ENCODE data around the gene COL4A2.
"Not testable (repeated sequence)": the region's sequence is repeated elsewhere in the genome, so short reads cannot be mapped to it uniquely, and the experiment has no call there.

Gene COL4A2

GRCh38 chr13:110318920-110319319 lies 11.8 kb downstream of the COL4A2 start:
- H3K36me3 ChIP-seq (ENCODE audit: insufficient read depth, insufficient read length, low read length) = peaks cover 40% of the 10 kb centered on the region
- no peak overlapping the region for H3K4me3 ChIP-seq (ENCODE audit: insufficient read length, low read depth)
- H3K9ac ChIP-seq (ENCODE audit: insufficient read length, low read depth) = no peak overlapping the region
- H3K4me1 ChIP-seq (ENCODE audit: insufficient read depth, insufficient read length) = no peaks in the 10 kb centered on the region
- no peaks in the 10 kb centered on the region for H3K9me3 ChIP-seq (ENCODE audit: insufficient read depth, low read length)
- no peak for DNase-seq (ENCODE audit: low read depth, low spot score)
- no peaks in the 10 kb centered on the region for H3K27me3 ChIP-seq (ENCODE audit: insufficient read depth, insufficient read length)
- TF ChIP-seq SUZ12 (IDR thresholded peaks at IDR 0.05; ENCODE audit: extremely low read depth, insufficient read depth, insufficient read length) = no peak
- TF ChIP-seq ZNF274 (IDR thresholded peaks at IDR 0.05; ENCODE audit: low read depth, low read length) = no peak
- TF ChIP-seq YY1 (IDR thresholded peaks at IDR 0.05; ENCODE audit: insufficient read depth, insufficient read length) = no peak

- DNase-seq (ENCODE audit: low read depth, low spot score) = no peak
- H3K36me3 ChIP-seq (ENCODE audit: insufficient read depth, insufficient read length, low read length) = peaks cover 40% of the 10 kb centered on the region
- TF ChIP-seq YY1 (IDR thresholded peaks at IDR 0.05; ENCODE audit: insufficient read depth, insufficient read length) (no peak), SUZ12 (IDR thresholded peaks at IDR 0.05; ENCODE audit: extremely low read depth, insufficient read depth, insufficient read length) (no peak), ZNF274 (IDR thresholded peaks at IDR 0.05; ENCODE audit: low read depth, low read length) (no peak)
- no peaks in the 10 kb centered on the region for H3K9me3 ChIP-seq (ENCODE audit: insufficient read depth, low read length)
- H3K27me3 ChIP-seq (ENCODE audit: insufficient read depth, insufficient read length) = no peaks in the 10 kb centered on the region
- no peaks in the 10 kb centered on the region for H3K4me1 ChIP-seq (ENCODE audit: insufficient read depth, insufficient read length)
- no peak overlapping the region for H3K9ac ChIP-seq (ENCODE audit: insufficient read length, low read depth)
- no peak overlapping the region for H3K4me3 ChIP-seq (ENCODE audit: insufficient read length, low read depth)
Observed at GRCh38 chr13:110319397-110319773, 12.3 kb downstream of the COL4A2 start.

- DNase-seq (ENCODE audit: low read depth, low spot score) = no peak
- TF ChIP-seq SUZ12 (IDR thresholded peaks at IDR 0.05; ENCODE audit: extremely low read depth, insufficient read depth, insufficient read length) (no peak), YY1 (IDR thresholded peaks at IDR 0.05; ENCODE audit: insufficient read depth, insufficient read length) (no peak), ZNF274 (IDR thresholded peaks at IDR 0.05; ENCODE audit: low read depth, low read length) (no peak)
- no peak overlapping the region for H3K9ac ChIP-seq (ENCODE audit: insufficient read length, low read depth)
- H3K4me3 ChIP-seq (ENCODE audit: insufficient read length, low read depth) = no peak overlapping the region
- no peaks in the 10 kb centered on the region for H3K9me3 ChIP-seq (ENCODE audit: insufficient read depth, low read length)
- no peaks in the 10 kb centered on the region for H3K4me1 ChIP-seq (ENCODE audit: insufficient read depth, insufficient read length)
- peaks cover 38% of the 10 kb centered on the region for H3K36me3 ChIP-seq (ENCODE audit: insufficient read depth, insufficient read length, low read length)
- no peaks in the 10 kb centered on the region for H3K27me3 ChIP-seq (ENCODE audit: insufficient read depth, insufficient read length)
Observed at GRCh38 chr13:110319774-110320509, 12.9 kb downstream of the COL4A2 start.

- no peaks in the 10 kb centered on the region for H3K4me1 ChIP-seq (ENCODE audit: insufficient read depth, insufficient read length)
- no peak for DNase-seq (ENCODE audit: low read depth, low spot score)
- H3K27me3 ChIP-seq (ENCODE audit: insufficient read depth, insufficient read length) = no peaks in the 10 kb centered on the region
- peaks cover 37% of the 10 kb centered on the region for H3K36me3 ChIP-seq (ENCODE audit: insufficient read depth, insufficient read length, low read length)
- no peak overlapping the region for H3K9ac ChIP-seq (ENCODE audit: insufficient read length, low read depth)
- no peak overlapping the region for H3K4me3 ChIP-seq (ENCODE audit: insufficient read length, low read depth)
- H3K9me3 ChIP-seq (ENCODE audit: insufficient read depth, low read length) = no peaks in the 10 kb centered on the region
- TF ChIP-seq SUZ12 (IDR thresholded peaks at IDR 0.05; ENCODE audit: extremely low read depth, insufficient read depth, insufficient read length) (no peak), YY1 (IDR thresholded peaks at IDR 0.05; ENCODE audit: insufficient read depth, insufficient read length) (no peak), ZNF274 (IDR thresholded peaks at IDR 0.05; ENCODE audit: low read depth, low read length) (no peak)
Observed at GRCh38 chr13:110320645-110321044, 13.6 kb downstream of the COL4A2 start.

- H3K4me1 ChIP-seq (ENCODE audit: insufficient read depth, insufficient read length); H3K9ac ChIP-seq (ENCODE audit: insufficient read length, low read depth); H3K9me3 ChIP-seq (ENCODE audit: insufficient read depth, low read length); DNase-seq (ENCODE audit: low read depth, low spot score); H3K27me3 ChIP-seq (ENCODE audit: insufficient read depth, insufficient read length); H3K4me3 ChIP-seq (ENCODE audit: insufficient read length, low read depth): not testable (repeated sequence)
- peaks cover 31% of the 10 kb centered on the region for H3K36me3 ChIP-seq (ENCODE audit: insufficient read depth, insufficient read length, low read length)
Observed at GRCh38 chr13:110321573-110321972, 14.5 kb downstream of the COL4A2 start.

- H3K9ac ChIP-seq (ENCODE audit: insufficient read length, low read depth) = no peak overlapping the region
- no peak overlapping the region for H3K4me3 ChIP-seq (ENCODE audit: insufficient read length, low read depth)
- H3K9me3 ChIP-seq (ENCODE audit: insufficient read depth, low read length) = no peaks in the 10 kb centered on the region
- peaks cover 24% of the 10 kb centered on the region for H3K36me3 ChIP-seq (ENCODE audit: insufficient read depth, insufficient read length, low read length)
- H3K4me1 ChIP-seq (ENCODE audit: insufficient read depth, insufficient read length) = peaks cover 2% of the 10 kb centered on the region
- DNase-seq (ENCODE audit: low read depth, low spot score) = no peak
- TF ChIP-seq SUZ12 (IDR thresholded peaks at IDR 0.05; ENCODE audit: extremely low read depth, insufficient read depth, insufficient read length) (no peak), YY1 (IDR thresholded peaks at IDR 0.05; ENCODE audit: insufficient read depth, insufficient read length) (no peak)
- no peaks in the 10 kb centered on the region for H3K27me3 ChIP-seq (ENCODE audit: insufficient read depth, insufficient read length)
Observed at GRCh38 chr13:110322126-110322827, 15.2 kb downstream of the COL4A2 start.

GRCh38 chr13:110322828-110323171 lies 15.7 kb downstream of the COL4A2 start:
- Histone ChIP-seq H3K4me3 (ENCODE audit: insufficient read length, low read depth) (no peak overlapping the region), H3K9ac (ENCODE audit: insufficient read length, low read depth) (no peak overlapping the region), H3K36me3 (ENCODE audit: insufficient read depth, insufficient read length, low read length) (peaks cover 19% of the 10 kb centered on the region), H3K27me3 (ENCODE audit: insufficient read depth, insufficient read length) (no peaks in the 10 kb centered on the region), H3K9me3 (ENCODE audit: insufficient read depth, low read length) (no peaks in the 10 kb centered on the region), H3K4me1 (ENCODE audit: insufficient read depth, insufficient read length) (peaks cover 2% of the 10 kb centered on the region)
- no peak for TF ChIP-seq YY1 (IDR thresholded peaks at IDR 0.05; ENCODE audit: insufficient read depth, insufficient read length)
- no peak for TF ChIP-seq SUZ12 (IDR thresholded peaks at IDR 0.05; ENCODE audit: extremely low read depth, insufficient read depth, insufficient read length)
- no peak for TF ChIP-seq ZNF274 (IDR thresholded peaks at IDR 0.05; ENCODE audit: low read depth, low read length)
- DNase-seq (ENCODE audit: low read depth, low spot score) = no peak
